WTC11 (cell line): ENCODE results near the gene UGT2A2. TPM values are rescaled to one million over a fixed set of nuclear protein-coding genes. Genes with fewer than 3 reads are reported as not detected.

Experiments
- ATAC-seq: fragments of 200-7000 bp; cut with Tn5 transposase; 2 replicates; pipeline ENCODE4 v1.10.0; 2021; ENCODE audit warnings: mild to moderate bottlenecking, moderate library complexity
- CTCF ChIA-PET: fragments of 300-600 bp; sonication (Branson Sonifier 250); formaldehyde crosslinking; loops from one replicate; lab custom pipeline; 2021; ENCODE audit warnings: antibody characterized with exemption; lab: Charles Lee
- POLR2A ChIA-PET: fragments of 350-600 bp; sonication (Branson Sonifier 250); formaldehyde crosslinking; loops from one replicate; lab custom pipeline; 2021; ENCODE audit warnings: antibody characterized with exemption; lab: Charles Lee
- DNase-seq: peaks from one replicate; pipeline ENCODE4 v3.0.0; 2021; ENCODE audit warnings: low spot score
- H3K27ac Mint-ChIP-seq: 2 replicates; pipeline ENCODE4 v1.8.0; 2021; ENCODE audit warnings: mixed read lengths
- H3K27me3 Mint-ChIP-seq: 2 replicates; pipeline ENCODE4 v1.8.0; 2021; ENCODE audit warnings: low read depth, mild to moderate bottlenecking, moderate library complexity, mixed read lengths
- H3K36me3 Mint-ChIP-seq: 2 replicates; pipeline ENCODE4 v1.8.0; 2021; ENCODE audit warnings: mixed read lengths
- H3K4me1 Mint-ChIP-seq: 2 replicates; pipeline ENCODE4 v1.8.0; 2022; ENCODE audit warnings: mixed read lengths
- H3K4me3 Mint-ChIP-seq: 2 replicates; pipeline ENCODE4 v1.8.0; 2021; ENCODE audit warnings: mild to moderate bottlenecking, moderate library complexity, mixed read lengths
- H3K9me3 Mint-ChIP-seq: 2 replicates; pipeline ENCODE4 v1.8.0; 2021; ENCODE audit warnings: mixed read lengths
- ATF1 ChIP-seq: sonication (generic); formaldehyde crosslinking; IDR thresholded peaks from 2 replicates; pipeline ENCODE4 v1.8.1; 2023; ENCODE audit warnings: mild to moderate bottlenecking, moderate library complexity, missing genetic modification reagents
- CREM ChIP-seq: sonication (generic); formaldehyde crosslinking; IDR thresholded peaks from 2 replicates; pipeline ENCODE4 v1.8.1; 2022; ENCODE audit warnings: mild to moderate bottlenecking, missing genetic modification reagents, moderate library complexity
- ELF4 ChIP-seq: sonication (generic); formaldehyde crosslinking; IDR thresholded peaks from 2 replicates; pipeline ENCODE4 v1.8.1; 2022; ENCODE audit warnings: low read depth, mild to moderate bottlenecking, moderate library complexity, missing genetic modification reagents
- EMX1 ChIP-seq: fragments of 250-450 bp; sonication (Bioruptor Pico); IDR thresholded peaks from 2 replicates; pipeline ENCODE4 v1.8.0; 2021; ENCODE audit warnings: mild to moderate bottlenecking
- ETV6 ChIP-seq: sonication (generic); formaldehyde crosslinking; IDR thresholded peaks from 2 replicates; pipeline ENCODE4 v1.8.1; 2022; ENCODE audit warnings: mild to moderate bottlenecking, missing genetic modification reagents
- GTF2I ChIP-seq: fragments of 250-450 bp; sonication (Bioruptor Pico); conservative IDR thresholded peaks from 2 replicates; pipeline ENCODE4 v1.4.0; 2021; ENCODE audit warnings: mild to moderate bottlenecking
- HMGA2 ChIP-seq: fragments of 250-450 bp; sonication (Bioruptor Pico); IDR thresholded peaks from 2 replicates; pipeline ENCODE4 v1.4.0; 2021; ENCODE audit warnings: mild to moderate bottlenecking, moderate library complexity
- MXD4 ChIP-seq: fragments of 250-450 bp; sonication (Bioruptor Pico); IDR thresholded peaks from 2 replicates; pipeline ENCODE4 v1.8.0; 2021; ENCODE audit warnings: mild to moderate bottlenecking, moderate library complexity, borderline replicate concordance
- NFE2L1 ChIP-seq: sonication (generic); formaldehyde crosslinking; IDR thresholded peaks from 2 replicates; pipeline ENCODE4 v1.8.1; 2023; ENCODE audit warnings: missing genetic modification reagents
- NR1H2 ChIP-seq: sonication (generic); formaldehyde crosslinking; IDR thresholded peaks from 2 replicates; pipeline ENCODE4 v1.9.0; 2021; ENCODE audit warnings: mild to moderate bottlenecking, moderate library complexity, missing genetic modification reagents
- SMAD4 ChIP-seq: sonication (generic); formaldehyde crosslinking; IDR thresholded peaks from 2 replicates; pipeline ENCODE4 v1.8.0; 2022; ENCODE audit warnings: mild to moderate bottlenecking, missing genetic modification reagents
- SOX15 ChIP-seq: fragments of 250-450 bp; sonication (Bioruptor Pico); IDR thresholded peaks from 2 replicates; pipeline ENCODE4 v1.9.0; 2021; ENCODE audit warnings: mild to moderate bottlenecking
- SP1 ChIP-seq: sonication (generic); formaldehyde crosslinking; conservative IDR thresholded peaks from 2 replicates; pipeline ENCODE4 v1.8.1; 2022; ENCODE audit warnings: missing genetic modification reagents
- TCF7 ChIP-seq: sonication (generic); formaldehyde crosslinking; IDR thresholded peaks from 2 replicates; pipeline ENCODE4 v1.8.0; 2022; ENCODE audit warnings: mild to moderate bottlenecking, low read depth, missing genetic modification reagents, moderate library complexity
- ZBTB43 ChIP-seq: sonication (generic); formaldehyde crosslinking; IDR thresholded peaks from 2 replicates; pipeline ENCODE4 v1.8.1; 2023; ENCODE audit warnings: mild to moderate bottlenecking, missing genetic modification reagents
- ZNF138 ChIP-seq: sonication (generic); formaldehyde crosslinking; conservative IDR thresholded peaks from 2 replicates; pipeline ENCODE4 v1.8.1; 2022; ENCODE audit warnings: mild to moderate bottlenecking, moderate library complexity, missing genetic modification reagents
- ZNF219 ChIP-seq: sonication (generic); formaldehyde crosslinking; IDR thresholded peaks from 2 replicates; pipeline ENCODE4 v1.8.0; 2023; ENCODE audit warnings: missing genetic modification reagents, mild to moderate bottlenecking, borderline replicate concordance
- ZNF232 ChIP-seq: sonication (generic); formaldehyde crosslinking; IDR thresholded peaks from 2 replicates; pipeline ENCODE4 v1.8.0; 2022; ENCODE audit warnings: mild to moderate bottlenecking, missing genetic modification reagents
- ZNF263 ChIP-seq: sonication (generic); formaldehyde crosslinking; IDR thresholded peaks from 2 replicates; pipeline ENCODE4 v1.8.1; 2022; ENCODE audit warnings: low read depth, mild to moderate bottlenecking, moderate library complexity, missing genetic modification reagents
- ZNF281 ChIP-seq: sonication (generic); formaldehyde crosslinking; IDR thresholded peaks from 2 replicates; pipeline ENCODE4 v1.8.0; 2023; ENCODE audit warnings: mild to moderate bottlenecking, missing genetic modification reagents
- ZNF423 ChIP-seq: fragments of 250-450 bp; sonication (Bioruptor Pico); IDR thresholded peaks from 2 replicates; pipeline ENCODE4 v2.1.2; 2022; ENCODE audit warnings: mild to moderate bottlenecking, moderate library complexity
- ZNF671 ChIP-seq: fragments of 250-450 bp; sonication (Bioruptor Pico); IDR thresholded peaks from 2 replicates; pipeline ENCODE4 v1.8.0; 2021; ENCODE audit warnings: mild to moderate bottlenecking
- total RNA-seq: library from RNA; stranded (reverse); gene quantifications from 3 replicates; pipeline ENCODE4 v1.2.3, GENCODE V29; 2021
- TF ChIP-seq, protein P1 (sequence below): sonication (generic); formaldehyde crosslinking; IDR thresholded peaks from 2 replicates; pipeline ENCODE4 v1.8.1; 2022; ENCODE audit warnings: mild to moderate bottlenecking, missing genetic modification reagents, moderate library complexity, borderline replicate concordance
- TF ChIP-seq, protein P2 (sequence below): sonication (generic); formaldehyde crosslinking; IDR thresholded peaks from 2 replicates; pipeline ENCODE4 v1.8.0; 2022; ENCODE audit warnings: mild to moderate bottlenecking, missing genetic modification reagents
- TF ChIP-seq, protein P3 (sequence below): sonication (generic); formaldehyde crosslinking; conservative IDR thresholded peaks from 2 replicates; pipeline ENCODE4 v1.8.1; 2022; ENCODE audit warnings: mild to moderate bottlenecking, missing genetic modification reagents

Gene UGT2A2
- total RNA-seq, 1 experiment from 2014 or later = not detected

DNA sequence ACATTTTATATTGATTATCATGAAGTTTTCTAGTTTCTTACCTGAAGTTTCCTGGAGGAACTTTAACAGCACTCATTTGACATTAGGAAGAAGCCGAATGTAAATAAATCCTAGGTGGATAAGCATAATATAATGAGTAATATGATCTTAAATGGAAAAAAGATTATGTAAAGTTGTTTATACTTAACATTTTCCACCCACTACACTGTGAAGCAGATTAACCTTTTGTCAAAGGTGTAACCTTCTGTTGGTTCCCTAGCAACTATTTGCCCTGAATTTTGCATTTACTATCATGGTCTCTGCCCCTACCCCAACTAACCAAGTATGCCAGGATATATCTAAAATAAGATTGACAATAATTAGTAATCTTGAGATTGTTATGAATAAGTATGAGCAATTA, 13.7 kb upstream of the UGT2A2 start, which contains the start of gene UGT2A1 (continued):
- TF ChIP-seq ZNF138 (CRISPR knock-in tag) (no peak), TCF7 (no peak), ZNF219 (CRISPR knock-in tag) (no peak), NR1H2 (no peak), ELF4 (CRISPR knock-in tag) (no peak), ZNF423 (CRISPR knock-in tag) (no peak)

- Mint-ChIP-seq H3K36me3 (no peaks in the 10 kb centered on the region), H3K9me3 (no peaks in the 10 kb centered on the region), H3K4me1 (no peaks in the 10 kb centered on the region), H3K27me3 (no peaks in the 10 kb centered on the region), H3K27ac (no peak overlapping the region), H3K4me3 (no peak overlapping the region)
- ChIA-PET CTCF (no interaction called here), POLR2A (no interaction called here)
- TF ChIP-seq, protein P1, sequence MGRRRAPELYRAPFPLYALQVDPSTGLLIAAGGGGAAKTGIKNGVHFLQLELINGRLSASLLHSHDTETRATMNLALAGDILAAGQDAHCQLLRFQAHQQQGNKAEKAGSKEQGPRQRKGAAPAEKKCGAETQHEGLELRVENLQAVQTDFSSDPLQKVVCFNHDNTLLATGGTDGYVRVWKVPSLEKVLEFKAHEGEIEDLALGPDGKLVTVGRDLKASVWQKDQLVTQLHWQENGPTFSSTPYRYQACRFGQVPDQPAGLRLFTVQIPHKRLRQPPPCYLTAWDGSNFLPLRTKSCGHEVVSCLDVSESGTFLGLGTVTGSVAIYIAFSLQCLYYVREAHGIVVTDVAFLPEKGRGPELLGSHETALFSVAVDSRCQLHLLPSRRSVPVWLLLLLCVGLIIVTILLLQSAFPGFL (CRISPR knock-in tag) = no peak
- TF ChIP-seq SMAD4 (CRISPR knock-in tag) = no peak
- no peak for TF ChIP-seq ZBTB43
- TF ChIP-seq, protein P2, sequence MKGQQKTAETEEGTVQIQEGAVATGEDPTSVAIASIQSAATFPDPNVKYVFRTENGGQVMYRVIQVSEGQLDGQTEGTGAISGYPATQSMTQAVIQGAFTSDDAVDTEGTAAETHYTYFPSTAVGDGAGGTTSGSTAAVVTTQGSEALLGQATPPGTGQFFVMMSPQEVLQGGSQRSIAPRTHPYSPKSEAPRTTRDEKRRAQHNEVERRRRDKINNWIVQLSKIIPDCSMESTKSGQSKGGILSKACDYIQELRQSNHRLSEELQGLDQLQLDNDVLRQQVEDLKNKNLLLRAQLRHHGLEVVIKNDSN (CRISPR knock-in tag) = no peak
- no peak for TF ChIP-seq ZNF138 (CRISPR knock-in tag)
- TF ChIP-seq SP1 = no peak
- no peak for DNase-seq
- no peak for ATAC-seq
Measured at GRCh38 chr4:69650872-69651271, 11.4 kb upstream of the UGT2A2 start.

GRCh38 chr4:69649629-69650028, 10.2 kb upstream of the UGT2A2 start:
- POLR2A ChIA-PET = no interaction called here
- no peak for ATAC-seq
- Mint-ChIP-seq H3K36me3 (no peaks in the 10 kb centered on the region), H3K27me3 (no peaks in the 10 kb centered on the region), H3K9me3 (no peaks in the 10 kb centered on the region), H3K27ac (no peak overlapping the region), H3K4me1 (no peaks in the 10 kb centered on the region), H3K4me3 (no peak overlapping the region)
- TF ChIP-seq CREM (CRISPR knock-in tag) (no peak), ZNF232 (no peak), TCF7 (no peak), ZNF671 (no peak), ZNF263 (CRISPR knock-in tag) (no peak), NR1H2 (no peak), SOX15 (CRISPR knock-in tag) (no peak), ETV6 (CRISPR knock-in tag) (no peak), HMGA2 (CRISPR knock-in tag) (no peak), NFE2L1 (CRISPR knock-in tag) (no peak), MXD4 (CRISPR knock-in tag) (no peak), ATF1 (CRISPR knock-in tag) (no peak), ZNF281 (CRISPR knock-in tag) (no peak), EMX1 (CRISPR knock-in tag) (no peak), GTF2I (CRISPR knock-in tag) (no peak)
- TF ChIP-seq, protein P3, sequence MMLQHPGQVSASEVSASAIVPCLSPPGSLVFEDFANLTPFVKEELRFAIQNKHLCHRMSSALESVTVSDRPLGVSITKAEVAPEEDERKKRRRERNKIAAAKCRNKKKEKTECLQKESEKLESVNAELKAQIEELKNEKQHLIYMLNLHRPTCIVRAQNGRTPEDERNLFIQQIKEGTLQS (CRISPR knock-in tag) = no peak
- no peak for DNase-seq
- CTCF ChIA-PET = no interaction called here
